Mesenteric fat pad (tissue), 1 donor: ENCODE data around the gene BCAP31. TPM values are rescaled to one million over a fixed set of nuclear protein-coding genes. Genes with fewer than 3 reads are reported as not detected.

Experiments used
- DNase-seq: peaks from one replicate; pipeline ENCODE4 v3.0.0-alpha.2; 2020; ENCODE audit warnings: low spot score
- total RNA-seq: library from RNA; stranded (reverse); fragmentation: NEBNext Ultra II Directional; extraction: Animal tissue kit (Norgen Biotek cat#: 25700); gene quantifications from one replicate; pipeline ENCODE4 v1.2.1, GENCODE V29; 2021
- donor health status: DM: yes; HTN: yes; CAD: no.

The BCAP31 gene
- total RNA-seq, 1 donor from 2014 or later, result 513 TPM

DNA sequence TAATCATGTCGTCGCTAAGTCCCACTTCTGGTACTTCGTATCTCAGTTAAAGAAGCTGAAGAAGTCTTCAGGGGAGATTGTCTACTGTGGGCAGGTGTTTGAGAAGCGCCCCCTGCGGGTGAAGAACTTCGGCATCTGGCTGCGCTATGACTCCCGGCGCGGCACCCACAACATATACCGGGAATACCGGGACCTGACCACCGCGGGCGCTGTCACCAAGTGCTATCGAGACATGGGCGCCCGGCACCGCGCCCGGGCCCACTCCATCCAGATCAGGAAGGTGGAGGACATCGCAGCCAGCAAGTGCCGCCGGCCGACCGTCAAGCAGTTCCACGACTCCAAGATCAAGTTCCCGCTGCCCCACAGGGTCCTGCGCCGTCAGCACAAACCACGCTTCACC lies 61.9 kb downstream of the BCAP31 start:
- peak; percentile 89 for DNase-seq

DNA sequence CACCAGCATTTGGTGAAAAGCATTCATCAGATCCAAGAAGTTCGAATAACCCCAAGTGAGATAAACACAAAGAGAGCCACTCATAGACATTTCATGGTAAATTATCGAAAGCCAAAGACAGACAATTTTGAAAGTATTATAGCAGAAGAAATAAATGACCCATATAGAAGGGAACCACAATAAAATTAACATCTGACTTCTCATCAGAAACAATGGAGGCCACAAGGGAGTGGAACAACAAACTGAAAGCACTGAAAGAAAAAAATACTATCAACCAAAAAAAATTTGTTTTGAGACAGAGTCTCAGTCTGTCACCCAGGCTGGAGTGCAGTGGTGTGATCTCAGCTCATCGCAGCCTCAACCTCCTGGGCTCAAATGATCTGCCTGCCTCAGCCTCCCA lies 64.9 kb downstream of the BCAP31 start:
- DNase-seq, result no peak

DNA sequence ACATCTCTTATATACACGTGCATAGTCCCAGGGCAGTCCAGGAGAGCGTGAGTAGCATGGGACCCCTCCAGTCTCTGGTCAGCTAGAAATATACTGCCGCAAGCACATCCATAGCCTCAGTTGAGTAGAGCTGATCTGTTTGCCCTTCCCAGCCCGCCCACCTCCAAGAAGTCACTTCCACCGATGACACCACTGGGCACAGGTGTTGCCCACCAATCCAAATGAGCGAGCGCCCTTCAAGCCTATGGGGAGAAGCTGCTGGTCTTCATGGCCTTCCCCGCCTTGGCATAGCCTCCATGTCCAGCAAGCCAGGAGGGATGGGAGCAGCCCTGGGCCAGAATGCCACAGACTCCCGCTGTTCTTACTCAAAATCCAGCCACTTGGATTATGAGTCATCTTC lies 67.0 kb downstream of the BCAP31 start:
- peak; percentile 71 for DNase-seq

DNA sequence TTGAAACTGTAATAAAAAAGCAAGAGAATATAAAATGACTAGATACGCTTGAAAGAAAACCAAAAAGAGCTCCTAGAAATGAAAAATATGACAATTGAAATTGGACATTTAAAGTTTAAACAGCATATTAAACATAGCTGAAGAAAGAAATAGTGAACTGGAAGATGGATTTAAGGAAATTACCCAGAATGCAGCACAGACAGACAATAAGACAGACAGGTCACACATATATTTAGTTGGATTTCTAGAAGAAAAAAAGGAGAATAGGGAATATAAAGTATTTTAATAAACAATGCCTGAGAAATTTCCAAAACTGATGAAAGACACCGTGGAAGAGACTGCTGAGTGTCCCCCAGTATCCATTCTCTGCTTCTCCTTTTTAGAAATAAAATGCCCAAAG lies 70.6 kb downstream of the BCAP31 start:
- no peak for DNase-seq

DNA sequence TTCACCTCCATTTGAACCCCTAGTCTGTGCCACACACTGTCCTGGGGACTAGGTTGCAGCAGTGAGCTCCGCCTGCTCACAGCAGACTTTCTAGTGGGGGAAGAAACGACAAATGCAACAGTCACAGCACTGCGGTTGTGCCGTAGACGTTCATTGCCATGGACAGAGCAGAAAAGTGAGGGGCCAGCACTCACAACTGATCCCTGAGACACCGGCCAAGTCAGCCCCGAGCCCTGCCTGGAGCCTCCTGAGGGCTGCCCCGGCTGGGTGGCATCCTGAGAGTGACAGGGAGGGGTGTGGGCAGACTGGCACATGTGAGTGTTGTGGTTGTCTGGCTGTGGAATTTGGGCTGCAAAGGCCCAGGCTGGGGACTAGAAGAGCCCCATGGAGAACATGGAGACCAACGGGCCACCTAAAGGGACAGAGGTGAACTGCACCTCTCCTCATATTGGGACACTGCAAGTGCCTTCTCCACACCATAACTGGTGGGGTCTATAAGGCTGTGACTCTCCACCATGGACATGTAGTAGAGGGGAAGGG lies 72.6 kb downstream of the BCAP31 start:
- peak; percentile 87 for DNase-seq

DNA sequence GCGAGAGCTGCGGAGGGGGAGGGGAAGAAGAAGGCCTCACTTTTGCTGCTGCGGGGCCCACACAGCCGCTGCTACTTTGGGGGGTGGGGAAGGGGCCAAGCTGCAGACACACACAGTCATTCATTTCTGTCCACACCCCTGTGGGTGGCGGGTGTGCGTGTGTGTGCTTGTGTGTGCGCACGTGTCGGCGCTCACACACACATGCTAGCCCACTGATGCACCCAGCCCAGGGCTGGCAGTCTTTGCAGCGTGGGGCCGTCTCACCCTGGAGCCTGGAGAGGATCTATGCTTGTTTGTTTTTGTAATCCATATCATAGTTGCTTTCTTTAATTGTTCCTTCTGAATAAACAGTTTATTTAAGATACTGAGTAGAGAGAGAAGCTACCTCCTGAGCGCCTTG lies 73.2 kb downstream of the BCAP31 start:
- no peak for DNase-seq

Other genes with a start within 250 kb of the BCAP31 start
- gene BGN, start 229.4 kb downstream of the BCAP31 start, total RNA-seq, result 72.1 TPM
- gene ATP2B3, start 206.7 kb downstream of the BCAP31 start, total RNA-seq, result not detected
- 16.3 TPM for gene CCNQ, start 125.2 kb downstream of the BCAP31 start, total RNA-seq
- 0.39 TPM for gene DUSP9, start 77.2 kb downstream of the BCAP31 start, total RNA-seq
- gene PNCK, start 50.6 kb downstream of the BCAP31 start, total RNA-seq, result 1.4 TPM
- gene SLC6A8, start 36.5 kb downstream of the BCAP31 start, total RNA-seq, result 45.9 TPM
- 32.3 TPM for gene ABCD1, start 469 bp upstream of the BCAP31 start, total RNA-seq
- gene PLXNB3, start 39.9 kb upstream of the BCAP31 start, total RNA-seq, result 10.2 TPM
- gene SRPK3, start 56.7 kb upstream of the BCAP31 start, total RNA-seq, result 0.74 TPM
- gene IDH3G, start 70.0 kb upstream of the BCAP31 start, total RNA-seq, result 57.4 TPM
- 191 TPM for gene SSR4, start 70.3 kb upstream of the BCAP31 start, total RNA-seq
- 2.5 TPM for gene PDZD4, start 106.2 kb upstream of the BCAP31 start, total RNA-seq
- 2.4 TPM for gene L1CAM, start 161.8 kb upstream of the BCAP31 start, total RNA-seq
- 7.2 TPM for gene AVPR2, start 180.3 kb upstream of the BCAP31 start, total RNA-seq
- 43.0 TPM for gene ARHGAP4, start 201.9 kb upstream of the BCAP31 start, total RNA-seq
- gene NAA10, start 210.7 kb upstream of the BCAP31 start, total RNA-seq, result 118 TPM
- gene RENBP, start 220.3 kb upstream of the BCAP31 start, total RNA-seq, result 34.5 TPM
- 45.3 TPM for gene HCFC1, start 247.4 kb upstream of the BCAP31 start, total RNA-seq
- gene TMEM187, start 248.4 kb upstream of the BCAP31 start, total RNA-seq, result 8.7 TPM